Skin epidermis (tissue), 12 donors: ENCODE results near the gene LEKR1.

Experiments
- H3K27ac ChIP-seq, 21 experiments: fragments of 200-600 bp; sonication (generic) in 11 of 21; one replicate each; pipeline ENCODE4 v1.5.0; 2020; ENCODE audit warnings: mild to moderate bottlenecking in 3 of 21, inconsistent platforms in 2 of 21, moderate library complexity in 2 of 21
- H3K4me3 ChIP-seq, 7 experiments: fragments of 200-600 bp; sonication (generic) in 2 of 7; one replicate each; pipeline ENCODE4 v1.5.0; 2020; ENCODE audit warnings: inconsistent platforms in 2 of 7, mild to moderate bottlenecking in 2 of 7, moderate library complexity in 1 of 7

Gene LEKR1

GRCh38 chr3:157088601-157089454 is 262.7 kb downstream of the LEKR1 start:
- Histone ChIP-seq H3K4me3 (peak overlapping the region; percentile 51 to 74 (median 56)), H3K27ac (peak overlapping the region; percentile 91 to 99 (median 98))

GRCh38 chr3:157089455-157090221 is 263.5 kb downstream of the LEKR1 start:
- peak overlapping the region; percentile 51 to 74 (median 56) for H3K4me3 ChIP-seq
- peak overlapping the region; percentile 91 to 99 (median 98) for H3K27ac ChIP-seq

GRCh38 chr3:157091083-157091833 is 265.1 kb downstream of the LEKR1 start:
- Histone ChIP-seq H3K27ac (peak overlapping the region in 12 of 21 experiments; percentile 17 to 99 (median 98)), H3K4me3 (no peak overlapping the region)

GRCh38 chr3:157092230-157092629 is 266.1 kb downstream of the LEKR1 start:
- Histone ChIP-seq H3K27ac (peak overlapping the region in 1 of 21 experiments; percentile 45), H3K4me3 (no peak overlapping the region)

GRCh38 chr3:157093096-157093495 is 266.9 kb downstream of the LEKR1 start:
- Histone ChIP-seq H3K27ac (no peak overlapping the region), H3K4me3 (no peak overlapping the region)

- H3K27ac ChIP-seq, result no peak overlapping the region
- H3K4me3 ChIP-seq, result no peak overlapping the region
Measured at GRCh38 chr3:157094301-157094700, 268.1 kb downstream of the LEKR1 start.

GRCh38 chr3:157094751-157095480 is 268.8 kb downstream of the LEKR1 start:
- no peak overlapping the region for H3K4me3 ChIP-seq
- H3K27ac ChIP-seq, result no peak overlapping the region
